NCI-H1105 treated with DMSO at 0.1 percent for 48 hours (cell line): ENCODE measurements around the gene ATR.
"Not testable (repeated sequence)": the region's sequence is repeated elsewhere in the genome, so short reads cannot be mapped to it uniquely, and the experiment has no call there.

Source experiments
- DNase-seq: peaks from one replicate; lab custom pipeline; 2025; lab: John Stamatoyannopoulos, UW

The ATR gene

DNA sequence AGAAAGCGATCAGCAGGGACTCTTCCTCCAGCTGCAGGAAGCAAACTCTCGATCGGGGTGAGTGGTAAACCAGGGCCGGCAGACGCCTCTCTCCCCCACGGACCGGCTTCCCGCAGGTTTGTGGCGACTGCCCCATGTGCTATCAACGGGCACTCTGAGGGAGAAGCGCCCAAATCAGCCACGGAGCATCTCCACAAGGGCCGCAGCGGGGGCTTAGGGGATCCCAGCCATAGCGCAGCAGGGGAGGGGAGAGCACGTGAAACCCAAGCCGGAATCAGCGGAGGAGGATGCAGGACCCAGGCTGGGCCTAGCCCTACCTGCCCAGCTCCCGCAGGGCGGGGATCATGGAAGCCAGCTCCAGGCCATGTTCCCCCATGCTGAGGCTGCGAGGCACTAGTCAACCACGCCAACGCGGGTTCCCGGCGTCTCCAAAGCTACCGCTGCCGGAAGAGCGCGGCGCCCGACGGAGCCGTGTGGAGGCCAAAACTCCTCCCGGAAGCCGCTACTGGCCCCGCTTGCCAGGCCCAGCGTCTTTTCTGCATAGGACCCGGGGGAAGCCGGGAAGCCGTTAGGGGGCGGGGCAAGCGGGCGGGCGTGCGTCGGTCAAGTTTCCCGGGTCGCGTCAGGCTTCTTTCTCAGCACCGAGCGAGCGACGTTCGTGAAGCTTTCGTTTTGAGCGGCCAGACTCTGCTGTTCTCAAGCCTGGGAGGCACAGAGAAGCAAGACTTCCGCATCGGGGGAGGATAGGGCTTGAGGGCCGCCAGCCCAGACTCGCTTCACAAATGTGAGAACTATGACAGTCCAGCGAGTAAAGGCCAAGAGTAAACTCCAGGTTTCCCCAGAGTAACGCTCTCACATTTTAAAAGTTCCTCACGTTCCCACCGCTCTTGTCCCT, at the start of gene ATR:
Gene ATR (minus strand): TSS at position 405 of the 895 bp plus-strand sequence. CDS start 29 bp downstream, at position 376.
- DNase-seq: peak; percentile 99

DNA sequence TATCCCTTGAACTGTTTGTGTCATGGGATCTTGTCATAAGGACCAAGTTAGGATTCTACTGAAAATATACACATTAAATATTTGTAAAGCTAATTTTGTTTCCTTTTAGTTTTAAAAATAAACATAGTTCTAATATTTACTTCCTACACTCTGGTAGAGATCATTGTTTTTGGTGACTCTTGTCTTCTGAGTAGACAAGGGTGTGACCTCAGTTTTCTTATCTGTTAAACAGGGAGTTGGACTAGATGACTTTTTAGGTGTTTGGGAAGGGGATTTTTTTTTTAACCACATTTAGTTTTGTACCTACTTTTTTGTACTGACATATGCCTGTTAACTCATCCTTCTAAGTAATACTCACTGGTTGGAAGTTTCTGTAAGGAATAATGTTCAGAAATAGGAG, 48.4 kb upstream of the ATR start:
- DNase-seq: no peak

DNA sequence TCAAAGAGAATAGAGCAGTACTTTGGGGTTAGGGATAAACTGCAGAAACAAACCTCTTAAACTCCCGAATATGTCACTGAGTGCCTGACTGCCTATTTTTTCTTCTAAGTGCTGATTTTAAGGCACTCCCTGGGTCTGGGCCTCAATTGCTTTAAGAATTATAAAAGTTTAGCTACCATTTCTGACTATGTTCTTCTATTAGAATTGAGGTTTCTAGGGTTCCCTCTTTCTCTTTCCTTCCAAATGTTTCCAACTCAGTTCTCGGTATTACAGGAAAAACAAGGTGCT, 46.6 kb upstream of the ATR start:
- no peak for DNase-seq

DNA sequence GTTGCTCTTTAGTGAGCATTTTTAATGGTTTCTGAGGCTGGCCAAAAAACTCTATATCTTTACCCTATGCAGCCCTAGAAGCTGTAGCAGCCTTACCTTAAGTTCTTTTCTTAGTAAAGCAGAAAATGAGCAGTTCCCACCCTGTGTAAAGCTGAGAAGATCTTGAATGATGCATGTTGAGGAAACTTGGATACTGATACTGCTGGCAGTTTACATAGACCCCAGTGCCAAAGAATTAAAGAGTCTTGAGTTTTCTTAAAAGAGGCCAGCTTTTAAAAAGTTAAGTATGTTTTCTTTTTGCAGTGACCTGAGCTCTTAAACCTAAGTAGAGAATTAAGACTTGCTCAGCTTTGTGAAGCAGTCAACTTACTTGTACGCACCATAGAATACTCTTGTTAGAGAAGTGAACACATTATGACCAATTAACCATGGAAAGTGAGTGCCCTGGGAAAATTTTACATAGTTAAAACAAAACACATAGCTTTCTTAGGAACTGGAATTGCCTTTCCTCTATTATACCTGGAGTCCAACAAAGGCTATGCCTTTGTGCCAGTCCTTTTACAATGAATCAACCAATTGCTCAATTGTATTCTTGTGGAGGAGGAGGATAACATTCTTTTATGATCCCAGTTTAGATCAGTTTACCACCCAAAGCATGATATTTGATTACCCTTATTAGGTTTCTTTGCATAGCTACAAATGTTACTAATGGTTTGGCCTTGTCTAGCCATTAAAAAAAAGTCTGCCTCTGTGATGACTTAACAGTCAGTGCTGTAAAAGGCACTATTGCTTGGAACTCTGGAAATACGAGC, 46.0 kb upstream of the ATR start:
- DNase-seq: no peak

- DNase-seq: no peak
Observed at GRCh38 chr3:142623194-142623593, 44.7 kb upstream of the ATR start.

DNA sequence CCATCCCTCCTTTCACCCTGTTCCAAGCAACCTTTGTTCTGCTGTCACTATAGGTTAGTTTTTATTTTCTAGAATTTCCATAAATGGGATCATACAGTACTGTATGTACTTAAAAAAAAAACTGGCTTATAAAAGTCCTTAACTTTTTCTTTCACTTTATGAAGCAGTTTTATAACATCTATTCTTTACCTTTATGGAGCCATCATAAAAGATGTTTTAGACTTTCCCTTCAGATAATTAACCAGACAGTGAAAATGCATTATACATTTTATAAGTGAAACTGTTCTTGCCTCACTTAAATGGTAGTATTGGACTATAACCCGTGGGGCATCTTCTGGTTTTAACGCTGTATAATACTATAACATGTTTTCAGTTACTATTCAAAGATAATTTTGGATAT, 43.9 kb upstream of the ATR start:
- DNase-seq: no peak

DNA sequence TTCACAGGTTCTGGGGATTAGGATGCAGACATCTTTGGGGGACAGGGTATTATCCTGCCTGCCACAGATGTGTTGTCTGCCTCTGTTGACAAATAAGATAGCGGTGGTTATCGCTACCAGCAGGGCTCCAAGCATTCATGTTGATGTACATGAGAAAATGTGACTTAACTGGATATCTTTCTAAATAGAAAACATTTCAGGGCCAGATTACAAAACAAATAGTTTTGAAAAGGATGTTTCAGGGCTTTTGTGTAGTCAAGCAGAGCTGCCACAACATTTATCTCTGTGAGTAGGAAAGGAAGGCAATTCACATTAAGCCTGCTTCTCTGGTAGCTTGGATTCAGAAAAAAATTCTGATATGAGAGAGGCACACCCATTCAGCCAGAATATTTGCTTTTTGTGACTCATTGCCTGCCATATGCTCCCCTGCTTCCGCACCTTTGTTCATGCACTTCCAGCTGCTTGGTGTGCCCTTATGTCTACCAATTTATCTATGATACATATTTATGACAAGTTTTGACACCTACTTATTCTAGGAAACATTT, 40.5 kb upstream of the ATR start:
- no peak for DNase-seq

DNA sequence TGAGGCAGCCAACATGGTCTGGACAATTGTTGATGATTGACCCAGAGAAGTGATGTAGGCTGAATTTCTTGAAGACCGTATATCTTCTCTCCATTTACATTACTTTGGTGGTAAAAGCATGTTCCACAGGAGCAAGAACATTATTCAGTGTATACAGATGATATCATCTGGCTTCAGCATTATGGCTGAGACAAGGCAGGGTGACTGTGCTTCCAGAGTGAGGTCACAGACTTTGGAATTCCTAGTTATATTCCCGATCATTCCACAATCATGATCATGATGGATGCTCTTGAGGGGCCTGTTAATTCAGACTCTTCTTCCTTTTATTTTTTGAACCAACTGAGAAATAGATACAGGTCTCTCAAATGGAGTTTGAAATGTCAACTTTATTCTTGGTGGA, 36.6 kb upstream of the ATR start:
- DNase-seq: no peak

GRCh38 chr3:142614059-142614626, 35.6 kb upstream of the ATR start:
- no peak for DNase-seq

- DNase-seq: no peak
Observed at GRCh38 chr3:142613491-142613890, 35.0 kb upstream of the ATR start.

DNA sequence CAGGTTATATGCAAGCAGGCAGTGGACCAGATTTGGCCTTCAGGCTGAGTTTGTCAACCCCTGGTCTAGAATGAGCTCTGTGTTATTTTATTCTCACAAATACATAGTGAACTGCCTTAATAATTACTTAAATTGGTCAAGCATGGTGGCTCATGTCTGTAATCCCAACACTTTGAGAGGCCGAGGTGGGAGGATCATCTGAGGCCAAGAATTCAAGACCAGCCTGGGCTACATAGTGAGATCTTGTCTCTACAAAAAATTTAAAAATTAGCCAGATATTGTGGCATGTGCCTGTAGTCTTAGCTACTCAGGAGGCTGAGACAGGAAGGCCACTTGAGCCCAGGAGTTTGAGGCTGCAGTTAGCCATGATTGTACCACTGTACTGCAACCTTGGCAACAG, 32.7 kb upstream of the ATR start:
- no peak for DNase-seq

GRCh38 chr3:142609136-142609535, 30.6 kb upstream of the ATR start:
- DNase-seq: no peak

DNA sequence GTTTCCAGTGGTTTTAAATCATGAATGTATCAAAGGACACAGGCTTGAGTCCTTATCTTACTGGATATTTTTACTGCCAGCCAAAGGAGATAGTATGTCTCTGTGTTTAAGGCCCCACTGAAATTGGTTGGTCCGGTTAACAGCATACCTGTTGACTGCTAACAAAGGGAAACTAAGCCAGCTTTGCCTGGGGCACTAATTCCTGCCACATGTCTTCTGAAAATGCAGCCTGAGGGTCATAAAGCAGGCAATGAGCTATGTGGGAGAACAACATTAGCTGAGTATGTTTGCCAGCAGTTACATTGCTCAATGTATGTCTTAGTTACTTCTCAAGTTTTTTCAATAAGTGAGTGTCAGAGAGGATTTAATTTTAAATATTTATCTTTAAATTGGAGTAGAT, 30.1 kb upstream of the ATR start:
- no peak for DNase-seq

DNA sequence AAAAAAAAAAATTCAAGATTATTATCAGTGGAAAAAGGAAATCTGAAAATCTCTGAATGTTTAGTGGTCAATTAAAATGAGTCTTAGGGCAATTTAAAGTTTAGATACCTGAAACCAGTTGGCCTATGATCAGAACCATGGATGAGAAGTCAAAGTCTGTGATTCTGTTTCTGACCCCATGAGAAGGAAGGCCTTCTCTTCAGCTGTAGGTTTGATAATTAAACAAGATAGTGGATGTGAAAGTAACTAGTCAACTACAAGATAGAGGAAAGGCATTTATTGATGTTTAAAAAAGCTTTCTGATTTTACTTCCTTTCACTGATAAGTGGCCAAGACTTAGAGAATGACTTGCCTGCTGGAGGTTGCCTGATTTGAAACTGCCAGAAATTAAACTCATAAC, 26.4 kb upstream of the ATR start:
- no peak for DNase-seq

DNA sequence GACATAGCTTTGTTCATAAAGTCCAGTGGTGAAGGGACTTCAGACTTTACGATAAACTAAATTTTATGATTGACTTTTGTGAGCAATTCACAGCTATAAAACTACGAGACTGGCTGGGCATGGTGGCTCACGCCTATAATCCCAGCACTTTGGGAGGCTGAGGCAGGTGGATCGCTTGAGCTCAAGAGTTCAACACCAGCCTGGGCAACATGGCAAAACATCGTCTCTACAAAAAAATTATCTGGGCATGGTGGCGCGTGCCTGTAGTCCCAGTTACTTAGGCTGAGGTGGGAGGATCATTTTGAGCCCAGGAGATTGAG, 24.8 kb upstream of the ATR start:
- not testable (repeated sequence) for DNase-seq

DNA sequence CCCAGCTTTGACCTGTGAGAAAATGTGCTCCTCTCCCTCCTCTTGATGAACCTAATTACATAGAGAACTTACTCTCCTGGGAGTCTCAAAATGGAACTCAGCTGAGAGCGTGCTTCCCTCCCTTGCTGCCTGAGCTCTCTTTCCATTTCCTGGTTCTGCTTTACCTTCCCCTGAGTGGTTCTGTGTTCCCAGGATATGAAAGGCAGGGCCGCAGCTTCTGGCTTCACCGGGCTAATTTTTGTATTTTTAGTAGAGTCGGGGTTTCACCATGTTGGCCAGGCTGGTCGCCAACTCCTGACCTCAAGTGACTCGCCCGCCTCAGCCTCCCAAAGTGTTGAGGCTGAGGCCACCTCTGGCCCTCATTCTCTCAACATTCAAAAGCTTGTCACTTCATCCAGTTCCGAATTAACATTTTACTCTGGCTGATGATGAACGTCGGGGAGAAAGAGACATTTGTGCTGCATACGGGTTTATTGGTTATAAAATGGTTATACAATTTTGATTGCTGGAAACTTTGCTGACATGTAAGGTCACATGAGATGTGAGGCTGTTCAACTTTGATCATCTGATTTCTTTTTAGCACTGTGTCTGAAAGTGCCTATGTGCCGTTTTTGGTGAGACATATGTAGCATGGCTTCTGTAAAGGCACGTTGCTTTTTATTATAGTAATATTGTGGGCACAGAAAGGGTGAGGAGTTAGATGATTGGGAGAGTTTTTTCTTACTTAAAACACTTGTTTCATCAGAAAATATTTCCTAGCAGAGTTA, 24.3 kb upstream of the ATR start:
- no peak for DNase-seq

DNA sequence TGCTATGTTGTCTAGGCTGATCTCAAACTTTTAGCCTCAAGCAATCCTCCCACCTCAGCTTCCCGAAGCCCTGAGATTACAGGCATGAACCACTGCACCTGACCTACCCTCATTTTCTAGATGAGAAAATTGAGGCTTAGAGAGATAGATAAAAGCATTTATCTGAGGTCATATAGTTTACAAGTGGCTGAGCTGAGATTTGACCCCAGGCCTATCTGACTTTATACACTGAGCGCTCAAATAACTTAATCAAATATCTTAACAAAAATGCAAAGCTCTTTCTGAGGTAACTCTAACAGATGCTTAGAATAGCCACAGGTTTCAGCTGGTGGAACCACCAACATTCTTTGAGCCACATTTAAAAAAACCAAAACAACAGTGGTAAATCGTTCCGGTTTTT, 23.2 kb upstream of the ATR start:
- DNase-seq: no peak

DNA sequence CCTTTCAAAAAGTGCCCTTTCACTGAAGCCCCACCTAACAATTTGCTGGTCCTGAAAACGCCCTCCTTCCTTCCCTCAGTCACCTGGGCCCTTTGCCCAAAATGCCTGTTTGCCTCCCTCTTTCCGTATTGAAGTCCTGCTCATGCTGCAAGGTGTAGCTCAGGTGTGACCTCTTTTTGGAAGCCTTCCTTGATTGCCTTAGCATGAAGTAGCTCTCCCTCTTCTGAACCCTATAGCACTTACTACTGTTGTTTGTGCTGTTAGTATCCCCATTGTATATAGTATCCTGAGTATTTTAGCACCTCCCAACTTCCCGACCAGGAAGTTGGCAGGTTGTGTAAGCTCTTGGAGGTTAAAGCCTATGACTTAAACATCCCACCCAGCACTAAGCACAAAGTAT, 19.4 kb upstream of the ATR start:
- no peak for DNase-seq

DNA sequence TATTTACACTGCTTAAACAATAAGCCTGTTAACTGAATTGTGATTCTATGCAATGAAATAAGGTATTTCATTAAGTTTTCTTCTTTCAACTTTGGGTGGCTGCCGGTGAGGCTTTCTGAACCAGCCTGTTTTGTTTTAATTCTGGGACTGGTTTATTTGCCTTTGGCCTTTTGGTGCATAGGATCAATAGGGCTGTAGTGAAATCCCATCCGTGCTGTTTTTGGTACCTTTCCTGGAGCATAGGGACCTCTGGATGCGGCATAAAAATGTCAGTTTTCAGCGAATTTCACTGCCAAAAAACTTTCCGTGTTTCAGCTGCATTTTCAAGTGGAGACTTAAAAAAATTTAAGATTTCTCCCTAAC, 18.2 kb upstream of the ATR start:
- peak; percentile 82 for DNase-seq

DNA sequence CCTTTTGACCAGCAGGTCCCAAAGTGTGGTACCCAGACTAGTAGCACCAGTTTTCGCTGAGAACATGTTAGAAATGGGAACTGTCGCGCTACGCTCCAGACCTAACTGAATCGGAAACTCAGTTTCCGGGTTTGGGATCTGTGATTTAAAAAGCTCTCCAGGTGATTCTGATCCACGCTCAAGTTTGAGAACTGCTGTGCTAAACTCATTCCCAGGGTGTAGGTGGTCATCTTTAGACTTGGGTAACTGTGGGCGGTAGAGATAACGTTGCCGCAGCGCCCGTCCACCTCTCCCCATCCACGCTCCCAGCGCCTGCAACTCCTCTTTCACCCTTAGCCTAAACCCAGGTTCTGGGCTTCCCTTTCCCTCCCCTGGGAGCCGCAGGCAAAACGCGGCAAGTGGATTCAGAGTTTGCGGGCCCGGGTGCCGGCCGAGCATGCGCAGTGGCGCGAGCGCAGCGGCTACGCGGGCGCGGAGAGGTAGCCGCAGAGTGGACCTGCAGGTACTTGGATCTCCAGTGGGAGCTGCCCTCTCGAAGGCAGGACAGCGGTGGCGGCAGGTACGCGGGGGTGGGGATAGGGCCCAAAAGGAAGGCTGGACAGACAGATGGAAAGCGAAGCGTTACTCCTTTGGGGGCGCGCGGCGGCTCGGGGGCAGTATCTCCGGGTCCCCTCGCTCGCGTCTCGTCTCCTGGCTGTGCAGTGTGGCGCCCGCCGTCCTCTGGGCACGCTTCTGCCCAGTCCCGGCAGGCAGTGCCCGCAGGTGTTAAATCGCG, 17.6 kb upstream of the ATR start, which contains the start of gene PLS1:
Gene PLS1 (plus strand): TSS at position 443 of the 775 bp plus-strand sequence. CDS start 67,845 bp downstream, outside the sequence.
- DNase-seq: peak; percentile 97

DNA sequence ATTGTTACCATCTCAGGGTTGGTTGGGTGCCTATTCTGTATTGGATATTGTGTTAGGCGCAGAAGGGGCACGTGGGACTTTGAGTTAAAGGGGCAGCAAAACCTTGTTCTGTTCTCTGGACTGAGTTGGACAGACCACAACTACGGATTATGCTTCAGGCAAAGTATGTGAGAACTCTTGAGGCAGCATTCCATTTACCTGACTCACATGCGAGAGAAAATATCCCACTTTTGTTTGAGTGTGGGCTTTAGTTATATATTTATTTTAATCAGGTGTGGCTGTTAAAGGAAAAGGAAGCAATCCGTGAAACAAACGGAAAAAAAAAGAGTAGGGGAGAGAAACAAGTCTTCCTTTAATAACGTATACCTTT, 17.0 kb upstream of the ATR start:
- no peak for DNase-seq
